GM12878 (cell line): ENCODE results near the gene CRNKL1. TPM values are rescaled to one million over a fixed set of nuclear protein-coding genes. Genes with fewer than 3 reads are reported as not detected.

Source experiments
- ASH2L ChIP-seq: fragments of 300-600, 200-600 bp; sonication (generic); IDR thresholded peaks from 2 replicates; pipeline ENCODE4 v1.6.1; 2017; ENCODE audit warnings: low read depth, mild to moderate bottlenecking, borderline replicate concordance
- CTCF ChIP-seq, 3 experiments: IDR thresholded peaks in 2 of 3; conservative IDR thresholded peaks in 1 of 3; 2 replicates each; pipeline ENCODE4 v1.5.1; 2011; ENCODE audit warnings: low read depth in 3 of 3, low read length in 3 of 3, mild to moderate bottlenecking in 3 of 3, control low read depth in 2 of 3, moderate library complexity in 2 of 3, inconsistent platforms in 1 of 3, mixed read lengths in 1 of 3; ENCODE audit not compliant: control insufficient read depth in 2 of 3, insufficient read depth in 1 of 3; ENCODE audit errors: extremely low read depth in 1 of 3
- E2F8 ChIP-seq: fragments of 450-650 bp; IDR thresholded peaks from 2 replicates; pipeline ENCODE4 v1.6.1; 2018; ENCODE audit warnings: mild to moderate bottlenecking, low read depth, moderate library complexity; ENCODE audit not compliant: partially characterized antibody
- IKZF2 ChIP-seq, 2 experiments: fragments of 450-650 bp; IDR thresholded peaks; 2 replicates each; pipeline ENCODE4 v1.6.1; 2017; ENCODE audit warnings: mild to moderate bottlenecking in 2 of 2, moderate library complexity in 2 of 2
- KLF5 ChIP-seq: fragments of 450-650 bp; IDR thresholded peaks from 2 replicates; pipeline ENCODE4 v1.6.1; 2014; ENCODE audit warnings: mild to moderate bottlenecking; ENCODE audit not compliant: partially characterized antibody
- NR2C1 ChIP-seq: fragments of 450-650 bp; IDR thresholded peaks from 2 replicates; pipeline ENCODE4 v1.6.1; 2017; ENCODE audit warnings: antibody characterized with exemption, mild to moderate bottlenecking, moderate library complexity
- SRF ChIP-seq, 2 experiments: IDR thresholded peaks; 2 replicates each; pipeline ENCODE4 v1.6.1; 2011; ENCODE audit warnings: low read depth in 2 of 2, low read length in 2 of 2, mild to moderate bottlenecking in 1 of 2, moderate library complexity in 1 of 2
- ZBTB11 ChIP-seq: fragments of 450-650 bp; formaldehyde crosslinking; IDR thresholded peaks from 2 replicates; pipeline ENCODE4 v1.5.0; 2022; ENCODE audit warnings: mild to moderate bottlenecking, missing genetic modification characterization
- polyA plus RNA-seq, 11 experiments: library from polyadenylated mRNA; depleted of rRNA in 4 of 11; unstranded in 6 of 11; stranded (reverse) in 5 of 11; fragments of >200 nt; fragmentation: Nextera tagmentation in 4 of 11; fragmentation: Illumina TruSeq in 1 of 11; extraction: Ambion mirVana in 4 of 11; extraction: Trizol in 1 of 11; gene quantifications; 1 replicate in 1 of 11; 2 replicates in 10 of 11; pipeline versions ENCODE4 v1.2.1 to v1.2.3, GENCODE V29; 2011 to 2016; ENCODE audit warnings: inconsistent platforms in 2 of 11, missing spikeins in 2 of 11, low read depth in 1 of 11
- total RNA-seq, 4 experiments: library from RNA; depleted of rRNA in 3 of 4; stranded (reverse); fragments of >200 nt in 3 of 4; fragmentation: Illumina TruSeq in 1 of 4; extraction: Trizol in 1 of 4; gene quantifications; 2 replicates each; pipeline versions ENCODE4 v1.2.1 to v1.2.3, GENCODE V29; 2013 to 2021
- TF ChIP-seq, protein P1 (sequence below): fragments of 450-650 bp; IDR thresholded peaks from 2 replicates; pipeline ENCODE4 v1.6.1; 2016; ENCODE audit warnings: mild to moderate bottlenecking, moderate library complexity, borderline replicate concordance
- TF ChIP-seq, protein P2 (sequence below): IDR thresholded peaks from 2 replicates; pipeline ENCODE4 v1.6.1; 2012; ENCODE audit warnings: mild to moderate bottlenecking, low read depth, low read length

The CRNKL1 gene
- total and polyA plus RNA-seq, 10 of the 15 experiments (the other 5 are each of a cell fraction or from before 2014, with no cell fraction given), result 9.5 to 28.4 (median 17.5) TPM

DNA sequence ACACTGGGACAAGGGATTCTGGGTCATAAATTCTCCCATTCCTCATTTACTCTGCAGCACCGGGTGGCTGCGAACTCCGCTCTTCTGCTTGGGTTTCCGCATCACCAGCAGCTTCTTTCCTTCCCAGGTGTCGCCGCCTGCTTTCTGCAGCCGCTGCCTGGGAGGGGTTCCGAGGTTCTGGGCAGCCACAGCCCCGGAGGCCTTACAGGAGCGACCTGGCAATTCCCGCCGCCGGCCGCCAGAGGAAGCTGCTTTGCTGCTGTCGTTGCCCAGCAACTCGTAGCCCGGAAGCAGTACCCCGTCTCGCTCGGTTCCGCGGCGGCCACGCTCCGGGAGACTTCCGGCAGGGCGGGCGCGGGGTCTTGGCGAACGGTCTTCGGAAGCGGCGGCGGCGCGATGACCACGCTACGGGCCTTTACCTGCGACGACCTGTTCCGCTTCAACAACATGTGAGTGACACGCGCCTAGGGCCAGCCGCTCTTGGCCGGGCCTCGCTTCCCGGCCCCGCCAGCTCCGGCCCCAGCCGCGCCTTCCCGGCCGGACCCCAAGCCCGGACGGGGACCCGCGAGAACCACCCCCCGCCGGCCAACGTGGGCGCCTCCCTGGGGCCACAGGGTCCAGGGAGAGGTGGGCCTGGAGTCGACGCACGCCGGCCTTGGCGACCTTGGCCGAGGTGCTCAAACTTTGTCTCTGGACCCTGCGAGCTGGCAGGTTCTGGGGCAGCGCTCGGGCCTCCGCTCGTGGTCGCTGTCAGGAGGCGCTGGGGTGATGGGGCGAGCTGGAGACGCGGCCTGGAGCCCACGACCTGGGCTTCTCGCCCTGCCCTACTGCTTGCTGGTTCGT lies 35.0 kb downstream of the CRNKL1 start, which contains the start of gene NAA20 (continued):
- peak; percentile 22 to 81; a peak in 2 of 4 replicates for TF ChIP-seq SRF (IDR thresholded peaks at IDR 0.05; ENCODE audit: low read depth in 2 of 2, low read length in 2 of 2)
- TF ChIP-seq, protein P1, sequence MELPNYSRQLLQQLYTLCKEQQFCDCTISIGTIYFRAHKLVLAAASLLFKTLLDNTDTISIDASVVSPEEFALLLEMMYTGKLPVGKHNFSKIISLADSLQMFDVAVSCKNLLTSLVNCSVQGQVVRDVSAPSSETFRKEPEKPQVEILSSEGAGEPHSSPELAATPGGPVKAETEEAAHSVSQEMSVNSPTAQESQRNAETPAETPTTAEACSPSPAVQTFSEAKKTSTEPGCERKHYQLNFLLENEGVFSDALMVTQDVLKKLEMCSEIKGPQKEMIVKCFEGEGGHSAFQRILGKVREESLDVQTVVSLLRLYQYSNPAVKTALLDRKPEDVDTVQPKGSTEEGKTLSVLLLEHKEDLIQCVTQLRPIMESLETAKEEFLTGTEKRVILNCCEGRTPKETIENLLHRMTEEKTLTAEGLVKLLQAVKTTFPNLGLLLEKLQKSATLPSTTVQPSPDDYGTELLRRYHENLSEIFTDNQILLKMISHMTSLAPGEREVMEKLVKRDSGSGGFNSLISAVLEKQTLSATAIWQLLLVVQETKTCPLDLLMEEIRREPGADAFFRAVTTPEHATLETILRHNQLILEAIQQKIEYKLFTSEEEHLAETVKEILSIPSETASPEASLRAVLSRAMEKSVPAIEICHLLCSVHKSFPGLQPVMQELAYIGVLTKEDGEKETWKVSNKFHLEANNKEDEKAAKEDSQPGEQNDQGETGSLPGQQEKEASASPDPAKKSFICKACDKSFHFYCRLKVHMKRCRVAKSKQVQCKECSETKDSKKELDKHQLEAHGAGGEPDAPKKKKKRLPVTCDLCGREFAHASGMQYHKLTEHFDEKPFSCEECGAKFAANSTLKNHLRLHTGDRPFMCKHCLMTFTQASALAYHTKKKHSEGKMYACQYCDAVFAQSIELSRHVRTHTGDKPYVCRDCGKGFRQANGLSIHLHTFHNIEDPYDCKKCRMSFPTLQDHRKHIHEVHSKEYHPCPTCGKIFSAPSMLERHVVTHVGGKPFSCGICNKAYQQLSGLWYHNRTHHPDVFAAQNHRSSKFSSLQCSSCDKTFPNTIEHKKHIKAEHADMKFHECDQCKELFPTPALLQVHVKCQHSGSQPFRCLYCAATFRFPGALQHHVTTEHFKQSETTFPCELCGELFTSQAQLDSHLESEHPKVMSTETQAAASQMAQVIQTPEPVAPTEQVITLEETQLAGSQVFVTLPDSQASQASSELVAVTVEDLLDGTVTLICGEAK, result peak; percentile 98
- TF ChIP-seq IKZF2 (IDR thresholded peaks at IDR 0.05), result peak in 1 of 2 experiments; percentile 10; a peak in 1 of 4 replicates
- TF ChIP-seq KLF5, result peak; percentile 51
- TF ChIP-seq CTCF (IDR thresholded peaks at IDR 0.05 in 2 of 3, conservative IDR thresholded peaks at IDR 0.05 in 1 of 3; ENCODE audit: control insufficient read depth in 2 of 3, extremely low read depth in 1 of 3, insufficient read depth in 1 of 3, low read depth in 3 of 3, low read length in 3 of 3), result peak; percentile 72 to 91 (median 85)
- peak; percentile 99 for TF ChIP-seq NR2C1
- TF ChIP-seq E2F8, result peak; percentile 36
- TF ChIP-seq, protein P2, sequence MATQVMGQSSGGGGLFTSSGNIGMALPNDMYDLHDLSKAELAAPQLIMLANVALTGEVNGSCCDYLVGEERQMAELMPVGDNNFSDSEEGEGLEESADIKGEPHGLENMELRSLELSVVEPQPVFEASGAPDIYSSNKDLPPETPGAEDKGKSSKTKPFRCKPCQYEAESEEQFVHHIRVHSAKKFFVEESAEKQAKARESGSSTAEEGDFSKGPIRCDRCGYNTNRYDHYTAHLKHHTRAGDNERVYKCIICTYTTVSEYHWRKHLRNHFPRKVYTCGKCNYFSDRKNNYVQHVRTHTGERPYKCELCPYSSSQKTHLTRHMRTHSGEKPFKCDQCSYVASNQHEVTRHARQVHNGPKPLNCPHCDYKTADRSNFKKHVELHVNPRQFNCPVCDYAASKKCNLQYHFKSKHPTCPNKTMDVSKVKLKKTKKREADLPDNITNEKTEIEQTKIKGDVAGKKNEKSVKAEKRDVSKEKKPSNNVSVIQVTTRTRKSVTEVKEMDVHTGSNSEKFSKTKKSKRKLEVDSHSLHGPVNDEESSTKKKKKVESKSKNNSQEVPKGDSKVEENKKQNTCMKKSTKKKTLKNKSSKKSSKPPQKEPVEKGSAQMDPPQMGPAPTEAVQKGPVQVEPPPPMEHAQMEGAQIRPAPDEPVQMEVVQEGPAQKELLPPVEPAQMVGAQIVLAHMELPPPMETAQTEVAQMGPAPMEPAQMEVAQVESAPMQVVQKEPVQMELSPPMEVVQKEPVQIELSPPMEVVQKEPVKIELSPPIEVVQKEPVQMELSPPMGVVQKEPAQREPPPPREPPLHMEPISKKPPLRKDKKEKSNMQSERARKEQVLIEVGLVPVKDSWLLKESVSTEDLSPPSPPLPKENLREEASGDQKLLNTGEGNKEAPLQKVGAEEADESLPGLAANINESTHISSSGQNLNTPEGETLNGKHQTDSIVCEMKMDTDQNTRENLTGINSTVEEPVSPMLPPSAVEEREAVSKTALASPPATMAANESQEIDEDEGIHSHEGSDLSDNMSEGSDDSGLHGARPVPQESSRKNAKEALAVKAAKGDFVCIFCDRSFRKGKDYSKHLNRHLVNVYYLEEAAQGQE, result no peak
- 0 out of 2 replicates have a peak, but pooled peaks have one; percentile 91 for TF ChIP-seq ASH2L
- TF ChIP-seq ZBTB11 (CRISPR knock-in tag), result peak; percentile 88
